ENCODE measurements around the gene MTCL3.

MTCL3 gene

DNA sequence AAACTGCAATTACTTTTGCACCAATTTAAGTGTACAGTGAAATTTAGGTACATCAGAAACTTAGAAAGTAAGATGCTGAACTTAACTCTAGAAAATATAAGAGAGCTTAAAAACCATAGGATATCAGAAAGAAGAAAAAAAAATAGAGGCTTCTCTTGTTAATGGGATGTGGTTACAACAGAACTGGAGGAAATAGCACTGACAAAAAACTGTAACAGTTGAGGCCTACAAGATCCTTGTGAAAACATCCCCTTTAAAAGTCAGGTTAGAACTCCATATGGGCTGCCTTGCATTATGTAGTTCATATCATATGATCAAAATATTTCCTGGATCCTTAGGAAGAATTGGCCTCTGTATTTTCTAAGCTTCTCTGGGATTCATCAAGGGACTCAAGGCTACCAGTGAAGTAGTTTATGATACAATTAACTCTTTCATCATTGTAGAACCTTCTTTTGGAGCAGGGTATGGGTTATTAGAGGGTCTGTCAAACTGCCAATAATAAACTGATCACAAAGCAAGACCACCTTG is 24.8 kb downstream of the MTCL3 start:
- Histone ChIP-seq H3K9me3 (ENCODE audit: control insufficient read depth, low read length) (no peaks in the 10 kb centered on the region), H3K4me3 (ENCODE audit: low read length) (no peak overlapping the region), H3K4me1 (ENCODE audit: control insufficient read depth, insufficient read depth, low read length) (no peaks in the 10 kb centered on the region), H3K27me3 (ENCODE audit: control insufficient read depth, insufficient read depth, low read length, poor library complexity, severe bottlenecking) (no peaks in the 10 kb centered on the region), H3K36me3 (ENCODE audit: control insufficient read depth, insufficient read depth, low read length) (no peaks in the 10 kb centered on the region), H3K9ac (ENCODE audit: extremely low read depth, low read length, poor library complexity, severe bottlenecking) (no peak overlapping the region), H3K27ac (ENCODE audit: low read depth, low read length) (no peak overlapping the region)
- no peaks in the 10 kb centered on the region for H3K36me3 Mint-ChIP-seq (ENCODE audit: low read depth)
- H3K27ac Mint-ChIP-seq = no peak overlapping the region
- TF ChIP-seq, protein P1, sequence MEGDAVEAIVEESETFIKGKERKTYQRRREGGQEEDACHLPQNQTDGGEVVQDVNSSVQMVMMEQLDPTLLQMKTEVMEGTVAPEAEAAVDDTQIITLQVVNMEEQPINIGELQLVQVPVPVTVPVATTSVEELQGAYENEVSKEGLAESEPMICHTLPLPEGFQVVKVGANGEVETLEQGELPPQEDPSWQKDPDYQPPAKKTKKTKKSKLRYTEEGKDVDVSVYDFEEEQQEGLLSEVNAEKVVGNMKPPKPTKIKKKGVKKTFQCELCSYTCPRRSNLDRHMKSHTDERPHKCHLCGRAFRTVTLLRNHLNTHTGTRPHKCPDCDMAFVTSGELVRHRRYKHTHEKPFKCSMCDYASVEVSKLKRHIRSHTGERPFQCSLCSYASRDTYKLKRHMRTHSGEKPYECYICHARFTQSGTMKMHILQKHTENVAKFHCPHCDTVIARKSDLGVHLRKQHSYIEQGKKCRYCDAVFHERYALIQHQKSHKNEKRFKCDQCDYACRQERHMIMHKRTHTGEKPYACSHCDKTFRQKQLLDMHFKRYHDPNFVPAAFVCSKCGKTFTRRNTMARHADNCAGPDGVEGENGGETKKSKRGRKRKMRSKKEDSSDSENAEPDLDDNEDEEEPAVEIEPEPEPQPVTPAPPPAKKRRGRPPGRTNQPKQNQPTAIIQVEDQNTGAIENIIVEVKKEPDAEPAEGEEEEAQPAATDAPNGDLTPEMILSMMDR (conservative IDR thresholded peaks at IDR 0.05) = no peak
- H3K9me3 Mint-ChIP-seq = no peaks in the 10 kb centered on the region
- no peak overlapping the region for H3K4me3 Mint-ChIP-seq
- no peaks in the 10 kb centered on the region for H3K27me3 Mint-ChIP-seq (ENCODE audit: insufficient read depth)
- no peak for DNase-seq
- H3K4me1 Mint-ChIP-seq = no peaks in the 10 kb centered on the region

DNA sequence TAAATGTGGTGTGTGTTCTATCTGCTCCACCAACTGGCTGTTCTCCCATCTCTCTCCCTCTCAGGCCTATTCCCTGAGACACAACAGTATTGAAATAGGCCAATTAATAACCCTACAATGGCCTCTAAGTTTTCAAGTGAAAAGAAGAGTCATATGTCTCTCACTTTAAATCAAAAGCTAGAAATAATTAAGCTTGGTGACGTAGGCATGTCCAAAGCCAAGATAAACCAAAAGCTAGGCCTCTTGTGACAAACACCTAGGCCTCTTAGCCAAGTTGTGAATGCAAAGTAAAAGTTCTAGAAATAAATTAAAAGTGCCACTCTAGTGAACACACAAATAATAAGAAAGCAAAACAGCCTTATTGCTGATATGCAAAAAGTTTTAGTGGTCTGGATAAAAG is 29.9 kb downstream of the MTCL3 start:
- no peaks in the 10 kb centered on the region for H3K9me3 Mint-ChIP-seq
- Histone ChIP-seq H3K4me3 (ENCODE audit: low read length) (no peak overlapping the region), H3K27ac (ENCODE audit: low read depth, low read length) (no peak overlapping the region), H3K27me3 (ENCODE audit: control insufficient read depth, insufficient read depth, low read length, poor library complexity, severe bottlenecking) (no peaks in the 10 kb centered on the region), H3K4me1 (ENCODE audit: control insufficient read depth, insufficient read depth, low read length) (no peaks in the 10 kb centered on the region), H3K36me3 (ENCODE audit: control insufficient read depth, insufficient read depth, low read length) (no peaks in the 10 kb centered on the region), H3K9me3 (ENCODE audit: control insufficient read depth, low read length) (no peaks in the 10 kb centered on the region), H3K9ac (ENCODE audit: extremely low read depth, low read length, poor library complexity, severe bottlenecking) (no peak overlapping the region)
- no peak for DNase-seq
- no peaks in the 10 kb centered on the region for H3K36me3 Mint-ChIP-seq (ENCODE audit: low read depth)
- WGBS, 2 experiments (ENCODE audit: insufficient coverage in 1 of 2, insufficient read length in 1 of 2) = 93% methylated on average over 1 of the region's 1 CpG; no CpG with 5 or more reads in 1 of the 2 experiments
- no peaks in the 10 kb centered on the region for H3K27me3 Mint-ChIP-seq (ENCODE audit: insufficient read depth)
- H3K4me3 Mint-ChIP-seq = no peak overlapping the region
- no peak overlapping the region for H3K27ac Mint-ChIP-seq
- TF ChIP-seq, protein P1 (conservative IDR thresholded peaks at IDR 0.05) = no peak
- H3K4me1 Mint-ChIP-seq = no peaks in the 10 kb centered on the region

DNA sequence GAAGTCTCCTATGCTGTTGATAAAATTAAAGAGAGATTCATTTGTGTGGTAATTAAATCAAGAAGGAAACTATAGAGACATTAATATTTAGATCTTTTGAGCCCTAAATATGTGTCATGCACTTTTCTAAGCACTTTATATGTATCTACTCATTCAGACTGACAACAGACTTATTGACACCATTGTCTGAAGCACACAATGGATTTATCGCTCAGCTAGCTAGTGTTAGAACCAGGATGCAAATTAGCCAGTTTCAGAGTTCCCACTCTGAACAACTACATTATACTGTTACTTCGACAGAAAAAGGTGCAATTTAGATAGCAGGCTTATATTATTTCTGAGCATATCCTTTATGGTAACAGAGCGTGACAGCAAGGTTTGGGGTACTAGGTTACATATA is 32.2 kb downstream of the MTCL3 start:
- Mint-ChIP-seq H3K36me3 (ENCODE audit: low read depth) (no peaks in the 10 kb centered on the region), H3K27me3 (ENCODE audit: insufficient read depth) (no peaks in the 10 kb centered on the region), H3K27ac (no peak overlapping the region), H3K4me3 (no peak overlapping the region), H3K9me3 (no peaks in the 10 kb centered on the region), H3K4me1 (peaks cover 2% of the 10 kb centered on the region)
- H3K4me3 ChIP-seq (ENCODE audit: low read length) = no peak overlapping the region
- H3K27me3 ChIP-seq (ENCODE audit: control insufficient read depth, insufficient read depth, low read length, poor library complexity, severe bottlenecking) = no peaks in the 10 kb centered on the region
- H3K27ac ChIP-seq (ENCODE audit: low read depth, low read length) = no peak overlapping the region
- no peaks in the 10 kb centered on the region for H3K36me3 ChIP-seq (ENCODE audit: control insufficient read depth, insufficient read depth, low read length)
- 83 to 88% methylated on average over 2 to 3 of the region's 3 CpGs for WGBS, 2 experiments (ENCODE audit: insufficient coverage in 1 of 2, insufficient read length in 1 of 2)
- H3K4me1 ChIP-seq (ENCODE audit: control insufficient read depth, insufficient read depth, low read length) = no peaks in the 10 kb centered on the region
- TF ChIP-seq, protein P1 (conservative IDR thresholded peaks at IDR 0.05) = no peak
- H3K9me3 ChIP-seq (ENCODE audit: control insufficient read depth, low read length) = no peaks in the 10 kb centered on the region
- no peak overlapping the region for H3K9ac ChIP-seq (ENCODE audit: extremely low read depth, low read length, poor library complexity, severe bottlenecking)
- DNase-seq = no peak

Data from endodermal cell (in vitro differentiated cells).